HG03565 (cell line): ENCODE data around the gene ALDH3B1.

Source experiments
- ATAC-seq: cut with Tn5 transposase; IDR thresholded peaks from one replicate; pipeline ENCODE4 v1.9.1; 2021; ENCODE audit warnings: mild to moderate bottlenecking, moderate library complexity; ENCODE audit not compliant: unreplicated experiment

ALDH3B1 gene

DNA sequence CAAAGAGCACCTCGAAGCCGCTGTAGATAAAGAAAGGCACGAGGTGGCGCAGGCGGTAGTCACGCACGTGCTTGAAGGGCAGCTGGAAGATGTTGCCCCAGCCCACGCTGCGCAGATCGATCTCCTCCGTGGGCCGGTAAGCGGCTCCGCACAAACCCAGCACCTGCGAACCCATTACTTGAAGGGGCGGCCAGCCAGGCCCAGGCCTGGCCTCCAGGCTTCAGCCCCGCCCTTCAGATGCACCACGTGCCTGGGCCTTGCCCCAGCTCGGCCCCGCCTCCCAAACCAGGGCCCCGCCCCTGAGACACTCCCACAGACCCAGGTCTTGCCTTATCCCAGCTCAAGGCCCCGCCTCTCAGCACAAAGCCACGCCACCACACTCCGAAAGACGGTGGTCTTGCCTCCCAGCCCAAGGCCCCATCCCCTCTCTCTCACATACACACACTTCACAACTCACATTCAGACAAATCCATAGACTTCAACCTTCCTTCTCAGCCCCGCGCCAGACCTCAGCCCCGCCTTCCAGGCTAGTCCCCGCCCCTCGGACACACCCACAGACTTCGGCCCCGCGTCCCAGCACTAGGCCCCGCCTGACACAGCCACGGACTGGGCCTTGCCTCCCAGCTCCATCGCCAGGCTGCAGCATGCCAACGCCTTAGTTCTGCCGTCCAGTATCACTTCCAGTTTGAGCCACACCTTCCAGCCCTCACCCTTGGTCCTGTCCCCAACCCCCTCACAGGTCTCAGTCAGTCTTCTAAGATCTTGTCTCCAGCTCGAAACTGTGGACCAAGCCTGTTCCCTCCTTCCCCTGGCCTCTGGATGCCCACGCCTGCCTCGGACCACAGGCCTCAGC, 13.3 kb upstream of the ALDH3B1 start:
- no peak for ATAC-seq

GRCh38 chr11:67997475-67997921, 12.6 kb upstream of the ALDH3B1 start:
- no peak for ATAC-seq

DNA sequence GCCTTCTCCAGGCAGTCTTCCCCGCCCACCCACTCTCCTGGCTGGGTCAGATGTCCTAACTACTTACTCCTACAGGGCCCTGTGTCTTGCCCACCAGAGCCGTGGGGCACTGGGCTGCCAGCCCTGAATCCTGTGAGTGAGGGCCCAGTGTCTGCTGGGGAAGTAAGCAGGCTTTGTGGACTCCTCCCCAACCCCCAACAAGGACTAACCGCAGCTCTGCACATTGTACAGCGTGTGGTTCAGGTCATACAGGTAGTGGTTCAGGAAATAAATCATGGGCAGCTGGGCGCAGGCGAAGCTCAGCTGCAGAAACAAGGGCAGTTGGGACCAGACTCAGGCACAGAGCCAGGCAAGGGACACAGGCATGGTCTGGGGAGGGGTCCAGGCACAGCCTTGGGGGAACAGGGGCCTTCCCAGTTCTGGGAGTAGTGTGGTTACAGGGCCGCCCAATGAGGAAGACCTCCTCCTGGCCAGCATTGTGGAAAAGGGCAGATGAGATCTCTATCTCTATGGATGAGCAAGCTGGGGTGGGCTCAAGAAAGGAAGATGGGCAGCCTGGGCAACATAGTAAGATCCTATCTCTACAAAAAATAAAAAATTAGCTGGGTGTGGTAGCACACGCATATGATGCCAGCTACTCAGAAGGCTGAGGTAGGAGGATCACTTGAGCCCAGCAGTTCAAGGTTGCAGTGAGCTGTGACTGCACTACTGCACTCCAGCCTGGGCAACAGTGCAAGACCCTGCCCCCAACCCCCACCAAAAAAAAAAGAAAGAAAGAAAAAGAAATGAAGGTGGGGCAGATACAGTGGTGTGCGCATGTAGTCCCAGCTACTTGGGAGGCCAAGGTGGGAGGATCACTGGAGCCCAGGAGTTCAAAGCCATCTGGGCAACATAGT, 11.7 kb upstream of the ALDH3B1 start:
- no peak for ATAC-seq

- ATAC-seq: no peak
Measured at GRCh38 chr11:67999201-67999629, 10.9 kb upstream of the ALDH3B1 start.

- ATAC-seq: no peak
Measured at GRCh38 chr11:67999704-68000103, 10.4 kb upstream of the ALDH3B1 start.

GRCh38 chr11:68002575-68002937, 7.6 kb upstream of the ALDH3B1 start:
- ATAC-seq: no peak

DNA sequence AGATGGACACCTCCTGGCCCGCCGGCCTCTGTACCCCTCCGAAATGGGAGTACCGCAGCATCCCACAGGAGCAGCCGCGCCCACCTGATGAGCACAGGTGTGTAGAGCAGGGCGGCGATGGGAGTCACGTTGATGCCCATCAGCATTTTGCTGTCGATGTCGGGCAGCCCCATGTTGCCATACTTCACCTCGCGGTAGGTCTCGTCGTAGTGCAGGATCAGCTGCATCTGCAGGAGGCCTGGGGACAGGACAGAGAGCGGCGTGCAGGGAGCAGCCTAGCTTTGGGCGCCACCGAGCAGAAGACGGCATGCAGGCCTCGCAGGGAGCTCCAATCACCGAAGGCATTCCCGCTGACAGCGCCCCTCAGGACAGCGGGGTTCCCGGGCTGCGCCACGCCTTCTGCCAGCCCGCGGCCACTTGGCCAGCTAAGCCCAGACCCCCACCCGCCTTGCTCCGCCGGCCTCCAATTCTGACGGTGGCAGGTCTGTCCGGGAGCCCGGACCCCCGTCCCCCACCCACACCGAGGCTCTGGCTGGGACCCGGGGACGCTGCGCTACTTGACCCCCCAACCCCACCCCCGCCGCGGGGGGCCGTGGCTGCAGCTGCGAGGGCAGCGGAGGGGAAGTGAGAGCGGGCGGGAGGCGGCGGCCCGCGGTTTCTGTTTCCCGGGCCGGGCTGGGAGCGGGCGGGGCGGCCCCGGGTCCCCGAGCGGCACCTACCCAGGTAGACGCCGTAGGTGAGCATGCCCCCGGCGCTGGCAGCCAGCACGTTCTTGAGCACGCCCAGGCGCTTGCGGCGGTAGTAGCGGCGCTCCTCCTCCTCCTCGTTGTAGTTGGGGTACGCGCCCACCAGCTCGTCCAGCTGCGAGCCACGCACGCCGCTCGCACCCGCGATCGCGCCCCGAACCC, 6.9 kb upstream of the ALDH3B1 start:
- ATAC-seq: peak; percentile 23

DNA sequence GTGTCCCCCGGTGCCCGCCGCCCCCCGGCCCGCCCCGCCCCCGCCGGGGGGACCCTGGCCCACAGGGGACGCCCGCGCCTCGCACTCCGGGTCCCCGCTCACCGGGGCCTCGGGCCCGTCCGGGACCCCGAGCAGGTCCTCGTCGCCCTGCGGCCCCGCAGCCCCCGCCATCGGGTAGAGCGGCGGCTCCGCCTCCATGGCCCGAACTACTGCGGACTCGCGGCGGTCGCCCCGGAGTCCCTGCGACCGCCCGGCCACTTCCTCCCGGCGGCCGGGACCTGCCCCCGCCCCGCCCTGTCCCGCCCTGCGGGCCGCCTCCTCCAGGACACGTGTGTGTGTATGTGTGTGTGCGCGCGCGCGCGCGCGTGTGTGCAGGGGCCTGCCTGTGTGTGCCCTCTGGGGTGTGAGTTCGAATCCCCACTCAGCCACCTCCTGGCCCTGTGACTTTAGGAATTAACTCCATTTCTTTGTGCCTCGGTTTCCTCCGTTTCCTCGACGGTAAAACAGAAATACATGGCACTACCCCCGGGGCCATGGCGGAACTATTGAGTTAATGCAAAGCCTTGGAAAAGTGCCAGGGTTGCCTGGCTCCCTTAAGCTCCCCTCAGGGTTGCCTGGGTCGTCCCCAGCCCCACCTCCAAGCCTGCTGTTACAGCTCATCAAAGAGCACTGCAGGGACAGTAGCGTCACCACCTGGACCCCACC, 6.1 kb upstream of the ALDH3B1 start, which contains the start of gene UNC93B1:
TSS of gene UNC93B1 (minus strand) at position 252 of the 705 bp plus-strand sequence. CDS start at position 198, 54 bp downstream.
- ATAC-seq: peak; percentile 38

GRCh38 chr11:68004551-68005335, 5.4 kb upstream of the ALDH3B1 start:
- no peak for ATAC-seq

DNA sequence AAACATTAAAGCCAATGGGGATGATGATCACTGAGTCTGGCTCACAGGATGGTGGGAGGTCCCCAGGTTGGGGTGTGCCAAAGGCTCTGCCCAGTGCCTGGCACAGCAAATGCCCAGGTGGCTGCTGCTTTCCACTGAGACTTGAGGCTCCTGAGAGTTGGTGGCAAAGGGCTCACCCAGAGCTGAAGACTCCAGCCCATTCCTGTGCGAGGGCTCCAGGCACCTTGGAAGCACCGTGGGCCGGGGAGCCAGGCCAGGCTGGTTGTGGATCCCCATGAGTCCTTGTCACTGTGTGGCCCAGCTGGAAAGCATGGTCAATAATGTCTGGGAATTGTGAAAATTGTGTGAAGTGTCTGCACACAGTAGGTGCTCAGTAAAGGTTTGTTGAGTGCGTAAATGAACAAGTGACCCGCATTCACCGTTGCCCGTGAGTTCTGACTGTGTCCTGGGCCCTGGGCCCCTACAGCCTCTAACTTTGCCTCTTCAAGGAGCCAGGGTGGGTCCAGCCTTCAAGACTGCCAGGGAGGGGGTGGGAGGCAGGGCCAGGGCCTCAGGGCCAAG, 3.4 kb upstream of the ALDH3B1 start:
- no peak for ATAC-seq

DNA sequence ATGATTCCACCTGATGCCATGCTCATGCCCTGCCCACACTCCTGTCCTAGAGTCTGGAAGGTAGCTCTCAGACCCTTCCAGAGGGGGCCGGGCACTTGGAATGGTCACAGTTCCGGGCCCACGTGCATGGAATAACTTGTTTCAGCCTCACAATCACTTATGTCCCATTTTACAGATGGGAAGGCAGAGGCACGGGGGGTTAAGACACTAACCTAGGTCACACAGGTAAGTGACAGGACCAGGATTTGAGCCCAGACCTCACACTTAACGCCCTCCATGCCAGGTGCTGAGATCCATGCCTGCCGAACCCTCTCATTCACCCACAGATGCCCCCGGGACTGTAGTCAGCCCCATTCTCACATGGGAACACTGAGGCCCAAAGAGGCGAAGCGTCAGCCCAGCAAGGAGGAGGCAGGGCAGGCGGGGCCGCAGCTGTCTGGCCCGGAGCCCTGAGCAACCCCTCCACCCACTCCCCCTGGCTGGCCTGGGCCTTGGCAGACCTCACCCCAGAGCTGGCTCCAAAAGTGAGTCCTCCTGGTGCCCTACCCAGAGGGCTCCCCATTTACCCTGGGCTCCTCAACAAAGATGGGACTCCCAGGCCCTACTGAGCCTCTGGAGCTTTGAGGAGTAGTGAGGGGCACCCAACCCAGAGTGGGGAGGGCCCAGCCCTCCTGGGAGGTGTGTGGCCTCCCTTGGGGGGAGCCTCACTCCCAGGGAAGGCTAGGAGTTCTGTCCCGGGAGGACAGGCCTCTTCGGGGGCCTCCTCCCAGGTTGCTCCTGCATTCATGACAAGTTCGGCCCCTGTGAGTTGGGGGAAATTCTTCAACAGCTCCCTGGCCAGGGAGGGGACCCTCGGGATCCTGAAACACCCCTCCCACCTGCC, 2.4 kb upstream of the ALDH3B1 start:
- ATAC-seq: no peak

GRCh38 chr11:68008381-68009337, 1.5 kb upstream of the ALDH3B1 start:
- ATAC-seq: no peak

DNA sequence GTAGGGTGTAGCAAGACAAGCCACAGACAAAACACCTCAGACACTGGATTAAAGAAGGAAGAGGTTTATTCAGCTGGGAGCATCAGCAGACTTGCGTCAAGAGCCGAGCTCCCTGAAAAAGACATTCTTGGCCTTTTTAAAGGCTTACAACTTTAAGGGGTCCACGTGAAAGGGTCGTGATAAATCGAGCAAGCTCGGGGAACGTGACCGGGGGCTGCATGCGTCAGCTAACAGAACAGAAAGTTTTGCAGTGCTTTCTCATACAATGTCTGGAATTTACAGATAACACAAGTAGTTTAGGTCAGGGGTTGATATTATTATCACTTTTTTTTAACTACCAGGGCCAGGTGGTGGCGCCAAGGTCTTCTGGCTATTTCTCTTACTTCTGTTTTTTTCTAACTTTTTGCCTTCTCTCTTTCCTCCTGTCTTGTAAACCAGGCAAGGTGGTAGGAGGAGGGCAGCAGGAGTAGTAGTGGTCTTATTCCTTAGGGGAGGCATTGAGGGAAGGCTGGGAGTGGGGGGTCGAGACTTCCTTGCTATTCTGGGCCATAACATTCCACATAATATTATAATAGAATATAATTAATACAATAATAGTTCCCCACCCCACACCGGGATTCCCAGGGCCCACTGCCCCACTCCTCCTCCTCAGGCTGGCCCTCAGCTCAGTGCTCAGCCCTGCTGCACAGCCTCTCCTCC, 587 bp upstream of the ALDH3B1 start:
- ATAC-seq: no peak

GRCh38 chr11:68011051-68011943, 1.2 kb downstream of the ALDH3B1 start:
- ATAC-seq: no peak
